AG09309 (cell line): ENCODE results near the gene PARVG.

Source experiments
- DNase-seq: peaks from one replicate; pipeline ENCODE4 v3.0.0-alpha.2; 2010; ENCODE audit warnings: low read depth
- H3K4me3 ChIP-seq: 2 replicates; pipeline ENCODE4 v1.5.1; 2011; ENCODE audit warnings: mild to moderate bottlenecking, low read depth, low read length, moderate library complexity; ENCODE audit not compliant: control insufficient read depth
- TF ChIP-seq, protein P1 (sequence below): IDR thresholded peaks from 2 replicates; pipeline ENCODE4 v1.5.1; 2011; ENCODE audit warnings: mild to moderate bottlenecking, low read depth, low read length, inconsistent platforms; ENCODE audit not compliant: insufficient read depth, control insufficient read depth; ENCODE audit errors: missing control alignments

The PARVG gene

GRCh38 chr22:44211946-44212930, 31.5 kb downstream of the PARVG start:
- DNase-seq, result peak; percentile 23
- TF ChIP-seq, protein P1, sequence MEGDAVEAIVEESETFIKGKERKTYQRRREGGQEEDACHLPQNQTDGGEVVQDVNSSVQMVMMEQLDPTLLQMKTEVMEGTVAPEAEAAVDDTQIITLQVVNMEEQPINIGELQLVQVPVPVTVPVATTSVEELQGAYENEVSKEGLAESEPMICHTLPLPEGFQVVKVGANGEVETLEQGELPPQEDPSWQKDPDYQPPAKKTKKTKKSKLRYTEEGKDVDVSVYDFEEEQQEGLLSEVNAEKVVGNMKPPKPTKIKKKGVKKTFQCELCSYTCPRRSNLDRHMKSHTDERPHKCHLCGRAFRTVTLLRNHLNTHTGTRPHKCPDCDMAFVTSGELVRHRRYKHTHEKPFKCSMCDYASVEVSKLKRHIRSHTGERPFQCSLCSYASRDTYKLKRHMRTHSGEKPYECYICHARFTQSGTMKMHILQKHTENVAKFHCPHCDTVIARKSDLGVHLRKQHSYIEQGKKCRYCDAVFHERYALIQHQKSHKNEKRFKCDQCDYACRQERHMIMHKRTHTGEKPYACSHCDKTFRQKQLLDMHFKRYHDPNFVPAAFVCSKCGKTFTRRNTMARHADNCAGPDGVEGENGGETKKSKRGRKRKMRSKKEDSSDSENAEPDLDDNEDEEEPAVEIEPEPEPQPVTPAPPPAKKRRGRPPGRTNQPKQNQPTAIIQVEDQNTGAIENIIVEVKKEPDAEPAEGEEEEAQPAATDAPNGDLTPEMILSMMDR, result no peak
- no peak overlapping the region for H3K4me3 ChIP-seq

DNA sequence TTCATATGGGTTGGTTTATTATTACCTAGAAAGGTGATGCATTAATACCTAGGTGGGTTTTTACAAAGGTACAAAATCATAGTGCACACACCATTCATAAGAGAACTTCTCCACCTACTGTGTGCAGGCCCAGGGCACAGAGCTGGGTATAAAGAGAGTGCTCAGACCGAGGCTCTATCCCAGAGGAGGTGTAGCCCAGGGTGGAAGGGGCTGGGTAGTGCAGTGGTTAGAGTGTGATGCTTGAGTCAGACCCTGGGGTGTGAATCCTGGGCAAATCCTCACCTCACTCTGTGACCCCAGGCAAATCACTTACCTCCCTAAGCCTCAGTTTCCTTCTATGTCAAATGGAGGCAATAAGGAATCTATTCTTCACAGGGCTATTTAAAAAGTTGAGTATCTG, 32.2 kb downstream of the PARVG start:
- no peak for DNase-seq
- H3K4me3 ChIP-seq, result no peak overlapping the region
- TF ChIP-seq, protein P1, result no peak

GRCh38 chr22:44213489-44214043, 32.8 kb downstream of the PARVG start:
- TF ChIP-seq, protein P1, result no peak
- DNase-seq, result no peak
- no peak overlapping the region for H3K4me3 ChIP-seq

DNA sequence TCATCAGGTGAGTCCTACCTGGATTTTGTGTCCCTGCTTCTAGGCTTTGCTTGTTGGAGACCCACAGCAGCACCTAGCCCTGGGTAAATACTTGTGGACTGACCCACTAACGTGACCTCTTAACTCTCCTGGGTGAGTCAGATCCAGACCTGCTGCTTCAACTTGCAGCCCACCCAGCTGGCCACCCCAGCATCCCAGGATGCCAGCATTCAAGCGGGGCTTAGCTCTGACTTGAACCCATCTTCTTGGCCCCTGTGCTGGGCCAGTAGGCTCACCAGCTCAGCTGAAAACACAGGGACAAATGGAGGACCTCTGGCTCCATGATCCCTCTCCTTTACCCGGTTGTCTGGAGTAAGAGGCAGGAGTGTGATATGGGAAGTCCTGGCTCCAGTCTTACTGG, 33.5 kb downstream of the PARVG start:
- no peak for DNase-seq
- TF ChIP-seq, protein P1, result no peak
- no peak overlapping the region for H3K4me3 ChIP-seq

- TF ChIP-seq, protein P1, result no peak
- no peak overlapping the region for H3K4me3 ChIP-seq
- DNase-seq, result no peak
These were observed 34.0 kb downstream of the PARVG start for GRCh38 chr22:44214764-44215163.

DNA sequence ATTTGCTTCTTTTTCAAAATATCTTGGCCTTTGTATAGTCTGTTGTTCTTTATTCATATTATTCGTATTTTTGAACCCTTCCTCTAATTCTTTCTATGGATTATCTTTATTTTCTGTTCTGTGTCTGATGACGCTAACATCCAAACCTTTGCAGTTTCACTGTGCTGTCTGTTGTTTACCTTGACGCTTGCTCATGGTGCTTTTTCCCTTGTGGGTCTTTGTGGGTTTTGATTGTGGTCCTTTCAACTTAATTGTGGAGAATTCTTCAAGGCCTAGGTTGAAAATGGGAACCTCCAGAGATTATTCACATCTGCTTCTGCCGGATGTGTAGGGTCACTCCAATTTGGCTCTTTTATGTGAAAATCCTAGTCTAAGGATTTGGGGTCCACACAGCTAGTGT, 34.6 kb downstream of the PARVG start:
- TF ChIP-seq, protein P1, result no peak
- no peak for DNase-seq

More for the DNA sequence above, 34.6 kb downstream of the PARVG start:
- no peak overlapping the region for H3K4me3 ChIP-seq
